K562 (cell line): ENCODE measurements around the gene UBR3. TPM values are rescaled to one million over a fixed set of nuclear protein-coding genes. Genes with fewer than 3 reads are reported as not detected.

Experiments used
- ATAC-seq: fragments of 200-7000 bp; cut with Tn5 transposase; 3 replicates; pipeline ENCODE4 v1.9.1; 2020; ENCODE audit warnings: moderate library complexity
- BruUV-seq: library from RNA; stranded (reverse); fragments of 400-500 nt; replicated peaks from 2 replicates; lab custom pipeline; 2021; lab: Mats Ljungman, UMichigan
- CTCF ChIA-PET: fragments of 300-600 bp; formaldehyde crosslinking; extraction: SDS; loops from one replicate; lab custom pipeline; 2021; ENCODE audit warnings: low intra/inter-chr PET ratio; lab: Yijun Ruan, JAX
- POLR2A ChIA-PET: fragments of 300-600, 350-650 bp; sonication (Branson Sonifier 250); formaldehyde crosslinking; extraction: SDS; loops from one replicate; lab custom pipeline; 2021; ENCODE audit warnings: antibody characterized with exemption, inconsistent platforms; lab: Yijun Ruan, JAX
- DNase-seq, 4 experiments: peaks; one replicate each; pipeline versions ENCODE4 v3.0.0 to v3.0.0-alpha.2; 2011 to 2018; ENCODE audit warnings: low spot score in 3 of 4, mixed read lengths in 3 of 4; ENCODE audit errors: extremely low read depth in 1 of 4
- FAIRE-seq: peaks from 2 replicates; lab custom pipeline; 2011; peaks lifted over from hg19 to GRCh38; lab: Jason Lieb, UNC
- H2AFZ ChIP-seq: 2 replicates; pipeline ENCODE4 v1.6.0; 2011; ENCODE audit warnings: low read depth, low read length, control low read depth, inconsistent platforms
- H3K27ac ChIP-seq: fragments of 200-600 bp; 3 replicates; pipeline ENCODE4 v1.8.0; 2011; ENCODE audit warnings: low read depth, mild to moderate bottlenecking, control low read depth, inconsistent platforms, low read length, moderate library complexity, mixed read lengths; ENCODE audit errors: extremely low read depth
- H3K27me3 ChIP-seq, 2 experiments: fragments of 300-600 bp in 1 of 2; 2 replicates in 1 of 2; 3 replicates in 1 of 2; pipeline versions ENCODE4 v1.6.0 to v1.8.0; 2011; ENCODE audit warnings: inconsistent platforms in 2 of 2, low read length in 2 of 2, mild to moderate bottlenecking in 1 of 2, mixed read lengths in 1 of 2, moderate library complexity in 1 of 2; ENCODE audit not compliant: control insufficient read depth in 2 of 2, insufficient read depth in 2 of 2
- H3K36me3 ChIP-seq: fragments of 300-600 bp; 3 replicates; pipeline ENCODE4 v1.8.0; 2011; ENCODE audit warnings: mild to moderate bottlenecking, low read length, inconsistent platforms; ENCODE audit not compliant: control insufficient read depth, insufficient read depth
- H3K4me1 ChIP-seq, 2 experiments: fragments of 200-600 bp in 1 of 2; replicated peaks in 1 of 2; 2 replicates in 1 of 2; 3 replicates in 1 of 2; pipeline versions ENCODE4 v1.5.1 to v1.8.0; 2011; ENCODE audit warnings: inconsistent platforms in 2 of 2, low read length in 2 of 2, mild to moderate bottlenecking in 1 of 2, mixed read lengths in 1 of 2, moderate library complexity in 1 of 2; ENCODE audit not compliant: control insufficient read depth in 2 of 2, insufficient read depth in 2 of 2
- H3K4me2 ChIP-seq: 2 replicates; pipeline ENCODE4 v1.6.1; 2011; ENCODE audit warnings: low read length, control low read depth, inconsistent platforms, mixed read lengths; ENCODE audit not compliant: insufficient read depth
- H3K4me3 ChIP-seq: fragments of 200-600 bp; sonication (generic), shearing (Covaris generic); 2 replicates; pipeline ENCODE4 v1.5.1; 2016; ENCODE audit warnings: control low read depth, inconsistent platforms
- H3K79me2 ChIP-seq: fragments of 200-600 bp; 3 replicates; pipeline ENCODE4 v1.8.0; 2011; ENCODE audit warnings: low read length, inconsistent platforms; ENCODE audit not compliant: control insufficient read depth, insufficient read depth
- H3K9ac ChIP-seq, 2 experiments: 2 replicates each; pipeline versions ENCODE4 v1.6.0 to v1.6.1; 2011; ENCODE audit warnings: low read depth in 2 of 2, low read length in 2 of 2, control low read depth in 1 of 2, inconsistent platforms in 1 of 2, mild to moderate bottlenecking in 1 of 2, mixed read lengths in 1 of 2; ENCODE audit not compliant: insufficient read depth in 1 of 2
- H3K9me1 ChIP-seq: one replicate; pipeline ENCODE4 v1.6.0; 2011; ENCODE audit warnings: inconsistent platforms, mild to moderate bottlenecking, low read length, moderate library complexity; ENCODE audit not compliant: control insufficient read depth, insufficient read depth
- H3K9me3 ChIP-seq: replicated peaks from 2 replicates; pipeline ENCODE4 v1.5.1; 2011; ENCODE audit warnings: low read depth, low read length, inconsistent platforms; ENCODE audit not compliant: control insufficient read depth, insufficient read depth
- H4K20me1 ChIP-seq: replicated peaks from 2 replicates; pipeline ENCODE4 v1.6.1; 2011; ENCODE audit warnings: low read length, inconsistent platforms, mixed read lengths; ENCODE audit not compliant: control insufficient read depth, insufficient read depth
- ATF3 ChIP-seq, 2 experiments: fragments of 450-650 bp in 1 of 2; sonication (generic) in 1 of 2; formaldehyde crosslinking in 1 of 2; IDR thresholded peaks in 1 of 2; conservative IDR thresholded peaks in 1 of 2; 2 replicates each; pipeline versions ENCODE4 v1.6.1 to v1.8.1; 2016 to 2023; ENCODE audit warnings: mild to moderate bottlenecking in 2 of 2, moderate library complexity in 2 of 2, inconsistent platforms in 1 of 2, missing genetic modification reagents in 1 of 2
- BRF2 ChIP-seq: IDR thresholded peaks from 3 replicates; pipeline ENCODE4 v1.6.1; 2011; ENCODE audit warnings: borderline replicate concordance, mild to moderate bottlenecking; ENCODE audit not compliant: insufficient read length, insufficient read depth
- CEBPB ChIP-seq: fragments of 450-650 bp; IDR thresholded peaks from 2 replicates; pipeline ENCODE4 v1.6.1; 2016; ENCODE audit warnings: missing genetic modification characterization, missing compliant biosample characterization
- CEBPG ChIP-seq, 3 experiments: fragments of 200-800 bp in 1 of 3; sonication (Bioruptor generic) in 1 of 3; sonication (generic) in 1 of 3; formaldehyde crosslinking in 1 of 3; IDR thresholded peaks in 2 of 3; conservative IDR thresholded peaks in 1 of 3; 2 replicates each; pipeline versions ENCODE4 v1.6.1 to v1.8.0; 2016 to 2022; ENCODE audit warnings: missing compliant biosample characterization in 2 of 3, missing genetic modification characterization in 2 of 3, mild to moderate bottlenecking in 1 of 3, missing genetic modification reagents in 1 of 3
- EHMT2 ChIP-seq: fragments of 450-650 bp; IDR thresholded peaks from 2 replicates; pipeline ENCODE4 v1.6.1; 2018; ENCODE audit warnings: antibody characterized with exemption
- FOXA3 ChIP-seq, 2 experiments: fragments of 450-650 bp in 1 of 2; sonication (generic) in 1 of 2; formaldehyde crosslinking; IDR thresholded peaks in 1 of 2; conservative IDR thresholded peaks in 1 of 2; 2 replicates each; pipeline versions ENCODE4 v1.4.0 to v1.8.0; 2020 to 2022; ENCODE audit warnings: mild to moderate bottlenecking in 2 of 2, missing genetic modification reagents in 1 of 2
- GTF2A2 ChIP-seq: IDR thresholded peaks from 2 replicates; pipeline ENCODE4 v1.6.1; 2016; ENCODE audit warnings: mild to moderate bottlenecking, missing genetic modification characterization, missing compliant biosample characterization
- HDAC3 ChIP-seq: fragments of 450-650 bp; IDR thresholded peaks from 2 replicates; pipeline ENCODE4 v1.6.1; 2018; ENCODE audit warnings: borderline replicate concordance, mild to moderate bottlenecking, moderate library complexity; ENCODE audit not compliant: partially characterized antibody
- MEIS2 ChIP-seq: fragments of 450-650 bp; IDR thresholded peaks from 2 replicates; pipeline ENCODE4 v1.6.1; 2014; ENCODE audit warnings: mild to moderate bottlenecking; ENCODE audit not compliant: partially characterized antibody
- PBX2 ChIP-seq, 2 experiments: IDR thresholded peaks in 1 of 2; conservative IDR thresholded peaks in 1 of 2; 2 replicates each; pipeline ENCODE4 v1.6.1; 2016; ENCODE audit warnings: low read depth in 2 of 2, mild to moderate bottlenecking in 1 of 2, missing compliant biosample characterization in 1 of 2, missing genetic modification characterization in 1 of 2, moderate library complexity in 1 of 2
- PKNOX1 ChIP-seq: fragments of 450-650 bp; IDR thresholded peaks from 2 replicates; pipeline ENCODE4 v1.6.1; 2016
- ZNF274 ChIP-seq: IDR thresholded peaks from 2 replicates; pipeline ENCODE4 v1.6.1; 2011; ENCODE audit warnings: low read depth, mild to moderate bottlenecking, low read length, moderate library complexity, borderline replicate concordance
- ZNF785 ChIP-seq: fragments of 250-450 bp; sonication (Bioruptor Pico); IDR thresholded peaks from 2 replicates; pipeline ENCODE4 v1.4.0; 2020; ENCODE audit warnings: mild to moderate bottlenecking
- WGBS: fragments of 100-300 bp; shearing (Covaris generic); methylation state at CpG from one replicate; pipeline ENCODE4 v1.1.6; 2016; ENCODE audit warnings: low coverage, mixed read lengths; ENCODE audit not compliant: insufficient coverage; ENCODE audit errors: missing lambda C conversion rate; 5-methylcytosine and 5-hydroxymethylcytosine counted together
- in situ Hi-C: fragments of 300-500 bp; cut with MboI; formaldehyde crosslinking; loops from 4 replicates; pipeline ENCODE4 v1.15.0; 2018; ENCODE audit warnings: inconsistent platforms, mixed read lengths
- intact Hi-C: fragments of 100-400 bp; cut with micrococcal nuclease; formaldehyde crosslinking; loops from 2 replicates; pipeline ENCODE4 v1.14.2; 2022
- polyA plus RNA-seq, 8 experiments: library from polyadenylated mRNA; depleted of rRNA in 4 of 8; stranded (reverse) in 5 of 8; unstranded in 3 of 8; fragments of >200 nt; fragmentation: Nextera tagmentation in 2 of 8; fragmentation: Illumina TruSeq in 1 of 8; extraction: Ambion mirVana in 2 of 8; extraction: Trizol in 1 of 8; gene quantifications; 2 replicates each; pipeline versions ENCODE4 v1.2.1 to v1.2.3, GENCODE V29; 2011 to 2014; ENCODE audit warnings: inconsistent platforms in 1 of 8, missing spikeins in 1 of 8
- total RNA-seq, 7 experiments: library from RNA; depleted of rRNA in 6 of 7; stranded (reverse); fragments of >200 nt in 6 of 7; fragmentation: Illumina TruSeq in 2 of 7; extraction: Trizol in 2 of 7; gene quantifications; 2 replicates each; pipeline versions ENCODE4 v1.2.1 to v1.2.3, GENCODE V29; 2011 to 2021; ENCODE audit warnings: low replicate concordance in 1 of 7

The UBR3 gene
- total and polyA plus RNA-seq, 9 of the 15 experiments (the other 6 are each of a cell fraction or from before 2014, with no cell fraction given), result 14.4 to 63.5 (median 40.4) TPM

GRCh38 chr2:169964740-169965139, 137.5 kb downstream of the UBR3 start:
- FAIRE-seq (no peak), ATAC-seq (peak; percentile 61), DNase-seq (no peak)
- Histone ChIP-seq H3K9me1 (no peaks in the 10 kb centered on the region), H3K9me3 (no peaks in the 10 kb centered on the region), H3K4me3 (no peak overlapping the region), H3K36me3 (peaks cover 33% of the 10 kb centered on the region), H3K79me2 (no peaks in the 10 kb centered on the region), H3K27ac (no peak overlapping the region), H3K4me2 (no peak overlapping the region), H2AFZ (no peak overlapping the region), H3K4me1 (peaks cover 0 to 8% of the 10 kb centered on the region in 2 experiments; a peak in 2 of 5 replicates), H3K27me3 (no peaks in the 10 kb centered on the region), H3K9ac (no peak overlapping the region), H4K20me1 (no peaks in the 10 kb centered on the region)
- POLR2A ChIA-PET, result interaction anchor here (0.6 to 1.2 kb wide), 4 partner anchors 9 to 54 kb away, joined by 3 to 4 read pairs (median 3); no protein-coding TSS in a partner anchor
- no TSS peak for BruUV-seq
- peak; percentile 86 for TF ChIP-seq PKNOX1
- peak; percentile 90 for TF ChIP-seq MEIS2
- no peak; the same call in 1 of the 2 replicates for TF ChIP-seq PBX2 (CRISPR knock-in tag; IDR thresholded peaks at IDR 0.05; ENCODE audit: low read depth)
- peak; percentile 96 for TF ChIP-seq PBX2 (tag; conservative IDR thresholded peaks at IDR 0.05; ENCODE audit: low read depth)
- TF ChIP-seq ZNF785, result no peak
- no peak for TF ChIP-seq HDAC3
- TF ChIP-seq EHMT2, result no peak
- TF ChIP-seq CEBPG (CRISPR knock-in tag; IDR thresholded peaks at IDR 0.05), result no peak
- peak; percentile 75 to 80 for TF ChIP-seq CEBPG (tag; conservative IDR thresholded peaks at IDR 0.05 in 1 of 2, IDR thresholded peaks at IDR 0.05 in 1 of 2)
- peak; percentile 39 for TF ChIP-seq BRF2
- TF ChIP-seq CEBPB (tag), result peak; percentile 70
- TF ChIP-seq GTF2A2 (tag), result no peak
- TF ChIP-seq ATF3 (IDR thresholded peaks at IDR 0.05), result peak; percentile 33; the same call in 1 of the 2 replicates
- TF ChIP-seq ATF3 (CRISPR knock-in tag; conservative IDR thresholded peaks at IDR 0.05), result no peak
- TF ChIP-seq ZNF274, result no peak
- 0 out of 4 replicates have a peak, but pooled peaks of 1 of the 2 experiments have one; percentile 4 for TF ChIP-seq FOXA3 (CRISPR knock-in tag; conservative IDR thresholded peaks at IDR 0.05 in 1 of 2, IDR thresholded peaks at IDR 0.05 in 1 of 2)
- in situ Hi-C loops (no loop called here), intact Hi-C loops (no loop called here)
- 53% methylated on average over 2 of the region's 2 CpGs for WGBS
- CTCF ChIA-PET, result no interaction called here
